Stimulated activated CD4-positive, alpha-beta T cell treated with anti-CD3 and anti-CD28 coated beads, TNF-alpha, amount 100 ng/mL, for 4 hours (primary cell): ENCODE data around the gene USP6NL.
"Not testable (repeated sequence)": the region's sequence is repeated elsewhere in the genome, so short reads cannot be mapped to it uniquely, and the experiment has no call there.

Experiments
- DNase-seq, 3 experiments: peaks; one replicate each; pipeline ENCODE4 v3.0.0-alpha.2; 2020; ENCODE audit warnings: low read depth in 3 of 3

The USP6NL gene

GRCh38 chr10:11444531-11445228 is 166.8 kb downstream of the USP6NL start:
- DNase-seq = no peak

DNA sequence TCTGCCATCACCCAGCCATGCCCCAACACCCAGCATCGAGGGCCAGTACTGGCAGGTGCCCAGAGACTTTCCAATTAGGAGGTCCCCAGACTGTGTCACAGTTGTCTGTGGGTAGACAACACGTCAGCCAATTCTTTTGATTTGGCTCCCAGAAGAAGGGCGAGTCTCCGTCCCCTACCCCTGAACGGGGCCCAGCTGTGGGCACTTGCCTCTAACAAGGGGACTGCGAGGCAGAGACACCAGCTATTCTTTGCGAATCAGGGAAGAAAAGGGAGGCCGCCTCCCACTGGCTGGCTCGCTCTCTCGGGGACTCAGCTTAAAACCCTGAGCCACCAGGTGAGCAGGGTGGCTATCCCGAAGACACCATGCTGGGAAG is 167.3 kb downstream of the USP6NL start:
- DNase-seq = no peak

- no peak for DNase-seq
Observed at GRCh38 chr10:11443468-11444154, 167.8 kb downstream of the USP6NL start.

- no peak for DNase-seq
Observed at GRCh38 chr10:11442001-11442773, 169.3 kb downstream of the USP6NL start.

- no peak for DNase-seq
Observed at GRCh38 chr10:11441151-11441535, 170.3 kb downstream of the USP6NL start.

GRCh38 chr10:11440250-11441150 is 170.9 kb downstream of the USP6NL start:
- peak in 1 of 3 experiments; percentile 6 for DNase-seq

GRCh38 chr10:11439523-11440053 is 171.9 kb downstream of the USP6NL start:
- no peak for DNase-seq

- DNase-seq = no peak
Observed at GRCh38 chr10:11437391-11438142, 173.9 kb downstream of the USP6NL start.

DNA sequence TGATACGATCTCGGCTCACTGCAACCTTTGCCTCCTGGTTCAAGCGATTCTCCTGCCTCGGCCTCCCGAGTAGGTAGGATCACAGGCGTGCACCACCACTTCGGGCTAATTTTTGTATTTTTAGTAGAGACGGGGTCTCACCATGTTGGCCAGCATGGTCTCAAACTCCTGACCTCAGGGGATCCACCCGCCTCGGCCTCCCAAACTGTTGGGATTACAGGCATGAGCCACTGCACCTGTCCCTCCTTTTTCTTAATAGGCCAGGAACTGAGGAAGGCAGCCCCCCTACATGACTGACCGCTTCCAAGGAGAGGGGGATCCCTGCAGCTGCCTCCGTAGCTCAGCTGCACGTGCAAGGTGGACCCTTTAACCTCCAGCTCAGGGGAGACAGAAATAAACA is 175.0 kb downstream of the USP6NL start:
- not testable (repeated sequence) for DNase-seq

- no peak for DNase-seq
Observed at GRCh38 chr10:11435581-11435981, 175.9 kb downstream of the USP6NL start.

DNA sequence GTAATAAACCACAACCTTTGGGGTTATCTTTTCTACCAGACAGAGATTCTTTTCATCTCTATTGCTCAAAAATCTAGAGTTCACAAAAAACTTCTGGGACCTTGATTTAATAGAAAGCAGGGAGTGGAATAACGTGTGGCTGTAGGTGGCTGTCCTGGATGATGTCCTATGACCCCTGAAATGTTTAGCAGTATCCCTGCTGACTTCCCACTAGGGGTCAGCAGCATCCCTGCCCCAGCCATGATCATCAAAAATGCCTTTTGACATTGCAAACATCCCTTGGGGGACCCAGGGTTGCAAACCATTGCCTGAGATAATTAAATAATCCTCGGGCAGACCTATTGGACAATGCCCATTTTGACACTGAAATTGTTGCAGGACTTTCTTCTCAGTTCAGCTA is 177.1 kb downstream of the USP6NL start:
- no peak for DNase-seq

GRCh38 chr10:11433657-11434056 is 177.8 kb downstream of the USP6NL start:
- DNase-seq = no peak

DNA sequence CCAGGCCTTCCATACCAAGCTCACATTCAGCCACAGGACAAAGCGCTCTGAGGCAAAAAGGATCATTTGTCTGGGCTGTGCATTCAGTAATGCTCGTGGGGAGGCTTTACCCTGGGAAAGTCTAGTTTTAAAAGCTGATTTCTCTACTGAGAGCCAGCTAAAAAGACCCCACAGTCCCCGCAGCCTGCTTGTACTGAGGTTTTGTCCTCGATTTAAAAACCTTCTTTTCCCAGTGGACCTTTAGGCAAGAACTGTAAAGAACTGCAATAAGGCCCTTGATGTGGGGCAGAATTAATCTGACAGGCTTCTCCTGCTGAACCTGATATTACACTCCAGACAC is 180.3 kb downstream of the USP6NL start:
- DNase-seq = no peak

DNA sequence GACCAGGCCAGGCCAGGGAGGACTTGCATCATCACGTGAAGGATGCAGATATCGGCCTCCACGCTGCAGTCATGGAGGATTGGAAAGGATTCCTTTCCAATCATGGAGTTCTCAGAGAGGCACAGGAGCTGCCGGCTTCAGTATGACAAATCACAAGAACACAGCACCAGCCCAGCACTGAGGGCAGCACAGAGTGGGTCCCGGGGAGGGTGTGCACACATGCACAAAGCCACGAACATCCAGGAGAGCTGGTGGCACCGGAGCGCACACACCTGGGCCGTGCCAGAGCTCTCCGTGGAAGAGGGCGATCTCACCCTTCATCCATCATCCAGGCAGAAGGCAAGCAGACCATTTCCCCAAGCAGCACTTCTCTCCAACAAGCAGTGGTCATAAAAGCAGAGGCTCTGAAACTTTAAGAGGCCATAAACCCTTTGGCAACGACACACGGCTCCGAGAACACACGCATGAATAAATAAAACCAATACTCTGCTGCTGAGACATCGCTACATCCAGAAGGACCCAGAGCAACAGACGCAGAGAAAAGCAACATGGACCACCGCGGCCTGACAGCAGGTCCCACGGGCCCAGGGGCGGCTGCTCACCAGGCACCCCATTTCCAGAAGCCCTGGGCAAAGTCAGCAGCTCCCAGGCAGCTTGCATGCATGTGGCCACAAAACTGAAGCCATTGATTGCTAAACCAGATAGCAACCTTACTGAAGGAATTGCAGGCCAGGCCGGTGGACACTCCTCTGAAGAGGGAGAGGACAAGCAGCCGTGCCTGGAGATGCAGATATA is 180.8 kb downstream of the USP6NL start:
- no peak for DNase-seq

- no peak for DNase-seq
Observed at GRCh38 chr10:11429439-11430052, 181.9 kb downstream of the USP6NL start.

DNA sequence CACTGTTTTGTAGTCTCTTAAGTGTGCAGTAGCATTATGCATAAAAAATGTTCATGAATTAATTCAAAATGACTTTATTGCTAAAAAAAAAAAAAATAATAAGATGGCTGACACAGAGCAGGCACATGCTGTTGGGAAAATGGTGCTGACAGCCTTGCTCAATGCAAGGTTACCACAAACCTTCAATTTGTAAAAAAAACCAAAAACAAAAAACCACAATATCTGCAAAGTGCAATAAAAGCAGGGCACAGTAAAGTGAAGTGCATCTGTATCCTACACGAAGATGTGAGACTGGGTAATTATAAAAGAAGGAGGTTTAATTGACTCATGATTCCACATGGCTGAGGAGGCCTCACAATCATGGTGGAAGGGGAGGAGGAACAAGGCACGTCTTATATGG is 185.8 kb downstream of the USP6NL start:
- no peak for DNase-seq

DNA sequence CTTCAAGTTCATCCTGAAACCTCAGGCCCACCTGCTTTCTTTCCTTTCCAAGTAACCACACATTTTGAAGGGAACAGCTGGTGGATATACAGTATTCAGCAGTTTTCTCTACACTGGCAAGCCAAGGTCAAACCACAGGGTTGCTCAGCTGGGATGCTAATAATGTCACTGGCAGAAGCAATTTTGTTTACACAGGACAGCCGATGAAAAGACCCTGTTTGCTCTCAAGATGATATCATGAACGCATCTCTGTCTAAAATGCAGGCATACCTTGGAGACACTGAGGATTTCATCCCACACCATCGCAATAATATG is 186.2 kb downstream of the USP6NL start:
- DNase-seq = no peak

DNA sequence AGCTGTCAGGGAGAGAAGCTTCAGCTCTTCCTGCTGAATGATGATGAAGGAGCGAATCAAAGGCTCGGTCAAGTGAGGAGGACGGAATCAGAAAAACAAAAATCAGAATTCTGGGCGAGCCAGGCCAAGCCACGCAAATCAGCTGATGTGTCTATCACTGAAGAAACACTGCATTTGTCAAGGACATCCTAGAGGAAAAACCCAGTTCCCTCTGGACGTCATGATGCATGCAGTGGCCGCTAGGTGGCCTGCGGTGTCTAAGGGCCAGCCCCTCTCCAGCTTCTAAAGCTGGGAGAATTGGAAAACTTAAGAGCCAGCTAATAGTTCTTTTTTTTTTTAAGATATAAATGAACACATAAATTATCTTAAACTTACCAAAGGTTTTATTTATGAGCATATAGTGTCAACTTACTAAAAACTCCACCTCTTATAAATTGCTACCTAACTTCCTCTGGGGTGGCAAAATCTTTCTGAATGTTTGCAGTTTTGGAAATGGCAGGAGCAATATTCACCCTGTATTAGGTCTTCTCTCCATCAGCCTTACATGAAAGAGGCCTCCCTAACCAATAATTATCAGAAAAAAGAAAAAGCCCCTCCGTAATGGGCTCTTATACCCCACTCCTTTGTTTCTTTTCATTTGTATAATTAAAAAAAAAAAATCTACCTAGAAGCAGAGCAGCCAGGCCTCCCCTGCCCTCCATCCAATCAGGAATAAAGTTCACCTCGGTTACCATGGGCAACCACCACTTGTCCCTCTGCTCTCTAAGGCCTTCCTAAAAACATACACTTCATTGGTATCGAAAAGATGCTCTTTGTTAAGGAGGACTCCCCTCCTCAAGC is 186.8 kb downstream of the USP6NL start:
- no peak for DNase-seq

GRCh38 chr10:11416974-11417373 is 194.5 kb downstream of the USP6NL start:
- DNase-seq = no peak
